Glutamatergic neuron (in vitro differentiated cells): Measurements from ENCODE around the gene ARHGAP8. TPM values are rescaled to one million over a fixed set of nuclear protein-coding genes. Genes with fewer than 3 reads are reported as not detected.

Source experiments
- DNase-seq: peaks from one replicate; pipeline ENCODE4 v3.0.0; 2022
- H3K27ac Mint-ChIP-seq: one replicate; pipeline ENCODE4 v1.8.0; 2020; ENCODE audit warnings: mild to moderate bottlenecking, mixed read lengths, inconsistent platforms; ENCODE audit not compliant: unreplicated experiment
- H3K27me3 Mint-ChIP-seq: one replicate; pipeline ENCODE4 v1.8.0; 2020; ENCODE audit warnings: mild to moderate bottlenecking, moderate library complexity, mixed read lengths, inconsistent platforms; ENCODE audit not compliant: unreplicated experiment
- H3K36me3 Mint-ChIP-seq: one replicate; pipeline ENCODE4 v1.8.0; 2020; ENCODE audit warnings: mild to moderate bottlenecking, mixed read lengths, inconsistent platforms; ENCODE audit not compliant: unreplicated experiment
- H3K4me1 Mint-ChIP-seq: one replicate; pipeline ENCODE4 v1.8.0; 2020; ENCODE audit warnings: mild to moderate bottlenecking, low read depth, mixed read lengths, inconsistent platforms; ENCODE audit not compliant: unreplicated experiment
- H3K4me3 Mint-ChIP-seq: one replicate; pipeline ENCODE4 v1.8.0; 2020; ENCODE audit warnings: mild to moderate bottlenecking, mixed read lengths, inconsistent platforms; ENCODE audit not compliant: unreplicated experiment
- H3K9me3 Mint-ChIP-seq: one replicate; pipeline ENCODE4 v1.8.0; 2020; ENCODE audit warnings: mild to moderate bottlenecking, moderate library complexity, mixed read lengths, inconsistent platforms; ENCODE audit not compliant: unreplicated experiment
- total RNA-seq: library from RNA; stranded (reverse); fragmentation: NEBNext Ultra II Directional; extraction: Animal tissue kit (Norgen Biotek cat#: 25700); gene quantifications from one replicate; pipeline ENCODE4 v1.2.1, GENCODE V29; 2021; ENCODE audit not compliant: unreplicated experiment
- TF ChIP-seq, protein P1 (sequence below): fragments of 200-600 bp; sonication (generic); IDR thresholded peaks from one replicate; pipeline ENCODE4 v1.5.0; 2021; ENCODE audit not compliant: partially characterized antibody, unreplicated experiment

Gene ARHGAP8
- total RNA-seq, 1 donor from 2014 or later: 0.59 TPM

DNA sequence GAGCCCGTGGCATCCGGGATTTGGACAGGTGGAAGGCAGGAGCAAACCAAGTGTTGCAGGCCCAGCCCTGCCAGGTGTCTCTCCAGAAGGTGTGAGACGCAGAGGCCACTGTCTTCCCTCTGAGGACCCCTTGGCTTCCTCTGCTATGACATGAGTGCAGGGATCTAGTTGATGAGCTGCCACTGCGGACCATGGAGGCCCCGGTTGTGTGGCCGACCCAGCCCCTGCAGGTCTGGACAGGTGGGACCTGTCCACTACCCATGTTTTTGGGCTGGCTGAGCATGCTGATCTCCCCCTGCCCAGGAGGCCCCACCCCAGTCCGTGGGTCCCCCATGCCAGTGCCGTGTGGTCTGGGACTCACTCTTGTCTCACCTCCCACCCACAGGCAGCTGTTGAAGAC, 27.5 kb upstream of the ARHGAP8 start:
- Mint-ChIP-seq H3K27me3 (peaks cover 2% of the 10 kb centered on the region), H3K4me3 (no peak overlapping the region), H3K27ac (no peak overlapping the region), H3K36me3 (no peaks in the 10 kb centered on the region), H3K9me3 (no peaks in the 10 kb centered on the region), H3K4me1 (peaks cover 4% of the 10 kb centered on the region)
- DNase-seq: no peak
- TF ChIP-seq, protein P1, sequence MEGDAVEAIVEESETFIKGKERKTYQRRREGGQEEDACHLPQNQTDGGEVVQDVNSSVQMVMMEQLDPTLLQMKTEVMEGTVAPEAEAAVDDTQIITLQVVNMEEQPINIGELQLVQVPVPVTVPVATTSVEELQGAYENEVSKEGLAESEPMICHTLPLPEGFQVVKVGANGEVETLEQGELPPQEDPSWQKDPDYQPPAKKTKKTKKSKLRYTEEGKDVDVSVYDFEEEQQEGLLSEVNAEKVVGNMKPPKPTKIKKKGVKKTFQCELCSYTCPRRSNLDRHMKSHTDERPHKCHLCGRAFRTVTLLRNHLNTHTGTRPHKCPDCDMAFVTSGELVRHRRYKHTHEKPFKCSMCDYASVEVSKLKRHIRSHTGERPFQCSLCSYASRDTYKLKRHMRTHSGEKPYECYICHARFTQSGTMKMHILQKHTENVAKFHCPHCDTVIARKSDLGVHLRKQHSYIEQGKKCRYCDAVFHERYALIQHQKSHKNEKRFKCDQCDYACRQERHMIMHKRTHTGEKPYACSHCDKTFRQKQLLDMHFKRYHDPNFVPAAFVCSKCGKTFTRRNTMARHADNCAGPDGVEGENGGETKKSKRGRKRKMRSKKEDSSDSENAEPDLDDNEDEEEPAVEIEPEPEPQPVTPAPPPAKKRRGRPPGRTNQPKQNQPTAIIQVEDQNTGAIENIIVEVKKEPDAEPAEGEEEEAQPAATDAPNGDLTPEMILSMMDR: no peak

DNA sequence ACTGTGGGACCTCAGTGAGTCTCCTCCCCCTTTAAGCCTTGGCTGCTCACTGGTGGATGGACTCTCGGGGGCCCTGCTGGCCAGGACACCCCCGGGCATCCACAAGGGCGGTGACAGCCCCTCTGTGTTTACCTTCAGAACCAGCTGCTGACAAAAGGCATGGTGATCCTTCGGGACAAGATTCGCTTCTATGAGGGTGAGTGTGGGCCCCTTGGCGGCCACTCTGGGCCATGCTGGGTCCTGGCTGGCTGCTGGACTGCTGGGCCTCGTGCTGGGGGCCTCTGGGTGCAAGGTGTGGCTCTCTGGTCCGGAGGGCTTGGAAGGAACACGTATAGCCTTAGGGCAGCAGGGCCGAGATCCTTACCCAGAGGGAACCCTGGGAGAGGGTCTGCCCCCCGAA, 25.9 kb upstream of the ARHGAP8 start:
- DNase-seq: no peak
- Mint-ChIP-seq H3K4me3 (no peak overlapping the region), H3K9me3 (peaks cover 6% of the 10 kb centered on the region), H3K27me3 (peaks cover 7% of the 10 kb centered on the region), H3K27ac (no peak overlapping the region), H3K36me3 (no peaks in the 10 kb centered on the region), H3K4me1 (peaks cover 2% of the 10 kb centered on the region)
- TF ChIP-seq, protein P1: no peak

DNA sequence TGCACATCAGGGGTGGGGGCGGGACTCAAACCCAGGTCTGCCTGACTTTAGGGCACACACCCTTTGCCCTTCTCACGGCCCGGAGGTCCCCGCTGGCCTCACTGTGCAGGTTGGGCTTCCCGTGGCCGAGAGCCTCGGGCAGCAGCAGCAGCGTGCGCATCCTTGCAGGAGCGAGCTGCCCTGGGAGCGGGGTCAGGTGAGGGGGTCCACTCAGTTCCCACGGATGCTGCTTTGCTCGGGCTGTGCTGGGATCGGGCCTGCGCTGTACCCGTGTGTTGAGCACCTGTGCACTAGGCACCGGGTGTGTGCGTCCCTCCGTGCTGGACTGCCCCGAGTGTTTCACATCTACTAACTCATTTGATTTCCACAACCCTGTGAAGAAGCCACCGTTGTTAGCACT, 25.2 kb upstream of the ARHGAP8 start:
- TF ChIP-seq, protein P1: no peak
- H3K36me3 Mint-ChIP-seq: no peaks in the 10 kb centered on the region
- H3K9me3 Mint-ChIP-seq: peaks cover 8% of the 10 kb centered on the region
- peaks cover 7% of the 10 kb centered on the region for H3K27me3 Mint-ChIP-seq
- peaks cover 2% of the 10 kb centered on the region for H3K4me1 Mint-ChIP-seq
- H3K27ac Mint-ChIP-seq: no peak overlapping the region
- no peak overlapping the region for H3K4me3 Mint-ChIP-seq
- no peak for DNase-seq

DNA sequence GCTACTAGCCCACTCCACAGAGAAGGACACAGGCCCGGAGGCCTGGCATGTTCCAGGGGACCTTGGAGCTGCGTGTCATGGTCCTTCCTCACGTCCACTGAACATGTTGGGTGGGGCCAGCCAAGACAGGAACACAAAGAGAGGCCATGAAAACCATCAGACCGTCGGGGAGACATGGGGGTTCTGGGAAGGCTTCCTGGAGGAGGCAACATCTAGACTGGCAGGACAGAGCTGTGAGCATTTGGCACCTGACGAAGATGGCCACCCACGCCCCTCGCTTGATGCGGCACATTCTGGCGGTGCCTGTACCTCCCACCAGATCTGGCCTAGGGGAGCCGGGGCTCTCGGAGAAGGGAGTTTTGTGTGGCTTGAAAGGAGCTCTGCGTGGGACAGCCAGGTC, 24.7 kb upstream of the ARHGAP8 start:
- Mint-ChIP-seq H3K27ac (no peak overlapping the region), H3K27me3 (peaks cover 7% of the 10 kb centered on the region), H3K4me1 (peaks cover 2% of the 10 kb centered on the region), H3K36me3 (no peaks in the 10 kb centered on the region), H3K9me3 (peaks cover 8% of the 10 kb centered on the region), H3K4me3 (no peak overlapping the region)
- no peak for DNase-seq
- TF ChIP-seq, protein P1: no peak

DNA sequence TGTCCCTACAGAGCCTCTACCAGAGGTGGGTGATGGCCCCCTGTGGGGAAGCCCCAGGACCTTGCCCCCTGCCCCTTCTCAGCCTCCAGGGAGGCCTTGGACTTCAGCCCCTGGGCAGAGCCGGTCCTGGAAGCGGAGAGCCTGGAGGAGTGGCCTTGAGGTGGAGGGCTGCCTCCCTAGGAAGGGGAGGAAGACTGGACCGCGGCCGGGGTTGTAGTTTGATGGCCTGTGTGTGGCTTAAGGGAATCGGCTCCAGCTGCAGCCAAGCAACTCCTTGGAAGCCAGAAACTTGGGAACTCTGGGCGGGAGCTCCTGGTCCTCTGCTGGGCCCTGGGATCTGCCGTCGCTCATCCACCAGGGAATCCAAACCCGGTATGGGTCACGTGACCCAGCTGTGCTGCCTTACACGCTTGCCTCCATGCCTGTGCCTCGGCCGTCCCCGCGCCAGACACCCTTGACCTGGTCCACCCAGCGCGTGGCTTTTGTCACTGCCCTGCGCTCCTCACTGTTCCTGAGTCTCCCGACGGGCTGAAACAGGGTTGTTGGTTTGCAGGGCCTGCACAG, 23.5 kb upstream of the ARHGAP8 start:
- Mint-ChIP-seq H3K27me3 (peaks cover 7% of the 10 kb centered on the region), H3K4me1 (peaks cover 2% of the 10 kb centered on the region), H3K4me3 (no peak overlapping the region), H3K27ac (no peak overlapping the region), H3K9me3 (peaks cover 8% of the 10 kb centered on the region), H3K36me3 (no peaks in the 10 kb centered on the region)
- no peak for DNase-seq
- TF ChIP-seq, protein P1: no peak
